HG02943 (cell line): ENCODE measurements around the gene NPTXR.

Experiments
- ATAC-seq: cut with Tn5 transposase; IDR thresholded peaks from one replicate; pipeline ENCODE4 v1.9.1; 2021; ENCODE audit warnings: mild to moderate bottlenecking, low read depth, moderate library complexity; ENCODE audit not compliant: unreplicated experiment

The NPTXR gene

GRCh38 chr22:38802671-38803121 is 41.1 kb downstream of the NPTXR start:
- no peak for ATAC-seq

- ATAC-seq = no peak
Measured at GRCh38 chr22:38799265-38800002, 44.4 kb downstream of the NPTXR start.

- no peak for ATAC-seq
Measured at GRCh38 chr22:38798496-38798895, 45.3 kb downstream of the NPTXR start.

GRCh38 chr22:38796262-38796957 is 47.4 kb downstream of the NPTXR start:
- ATAC-seq = no peak

DNA sequence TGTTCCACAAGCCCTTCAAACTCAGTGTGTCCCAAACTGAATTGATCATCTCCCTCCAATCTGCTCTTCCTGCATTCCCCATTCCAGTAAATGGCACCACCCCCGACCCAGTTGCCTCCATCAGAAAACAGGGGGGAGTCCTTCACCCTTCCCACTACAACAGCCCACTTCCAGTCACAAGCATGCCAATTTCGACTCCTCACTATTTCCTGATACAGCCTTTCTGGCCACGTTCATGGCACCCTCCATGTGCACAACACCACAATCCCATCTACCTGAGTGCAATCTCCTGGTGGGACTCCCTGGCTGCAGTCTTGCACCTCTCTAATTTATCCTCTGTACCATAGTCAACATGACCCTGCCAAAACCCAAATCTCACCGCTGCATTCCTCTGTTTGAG is 48.3 kb downstream of the NPTXR start:
- no peak for ATAC-seq

GRCh38 chr22:38793721-38794466 is 49.9 kb downstream of the NPTXR start, which contains the start of gene DNAL4:
Gene DNAL4, minus strand, starts transcription at chr22:38794143. Its CDS starts 11,412 bp downstream, at chr22:38782731.
- peak; percentile 96 for ATAC-seq

GRCh38 chr22:38793317-38793716 is 50.5 kb downstream of the NPTXR start:
- ATAC-seq = no peak

GRCh38 chr22:38792833-38793232 is 51.0 kb downstream of the NPTXR start:
- no peak for ATAC-seq

DNA sequence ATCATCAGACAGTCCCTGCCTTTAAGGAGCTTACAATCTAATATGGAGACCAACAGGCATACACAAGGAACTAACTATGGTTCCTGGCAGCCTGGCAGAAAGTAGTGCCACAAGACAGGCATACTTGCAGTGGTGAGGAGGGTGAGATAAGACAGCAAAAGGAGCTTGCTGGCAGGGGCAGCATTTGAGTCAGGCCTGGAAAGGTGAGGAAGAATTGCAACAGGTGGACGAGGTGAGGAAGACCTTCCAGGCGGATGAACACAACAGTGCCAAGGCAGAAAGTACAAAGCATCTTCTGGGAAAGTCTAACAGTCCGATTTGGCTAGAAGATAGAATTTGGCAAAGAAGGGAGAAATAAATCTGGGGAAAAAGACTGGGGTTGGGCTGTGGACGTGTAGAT is 54.2 kb downstream of the NPTXR start:
- no peak for ATAC-seq

DNA sequence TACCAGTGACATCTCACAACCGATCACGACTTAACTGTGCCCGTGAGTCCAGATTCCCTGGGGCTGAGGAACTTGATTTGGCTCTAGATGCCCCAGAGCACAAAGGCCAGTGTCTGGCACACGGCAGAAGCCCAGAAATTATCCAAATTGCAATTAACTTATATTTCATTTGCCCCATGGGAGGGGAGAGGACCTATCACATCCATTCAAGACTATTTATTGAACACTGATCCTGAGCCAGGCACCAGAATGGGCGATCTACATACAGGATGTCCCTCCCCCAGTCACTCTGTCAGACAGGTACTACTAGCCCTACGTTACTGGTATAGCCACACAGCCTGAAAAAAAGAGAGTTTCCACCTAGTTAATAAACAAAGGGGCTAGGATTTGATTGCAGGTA is 55.0 kb downstream of the NPTXR start:
- ATAC-seq = no peak

DNA sequence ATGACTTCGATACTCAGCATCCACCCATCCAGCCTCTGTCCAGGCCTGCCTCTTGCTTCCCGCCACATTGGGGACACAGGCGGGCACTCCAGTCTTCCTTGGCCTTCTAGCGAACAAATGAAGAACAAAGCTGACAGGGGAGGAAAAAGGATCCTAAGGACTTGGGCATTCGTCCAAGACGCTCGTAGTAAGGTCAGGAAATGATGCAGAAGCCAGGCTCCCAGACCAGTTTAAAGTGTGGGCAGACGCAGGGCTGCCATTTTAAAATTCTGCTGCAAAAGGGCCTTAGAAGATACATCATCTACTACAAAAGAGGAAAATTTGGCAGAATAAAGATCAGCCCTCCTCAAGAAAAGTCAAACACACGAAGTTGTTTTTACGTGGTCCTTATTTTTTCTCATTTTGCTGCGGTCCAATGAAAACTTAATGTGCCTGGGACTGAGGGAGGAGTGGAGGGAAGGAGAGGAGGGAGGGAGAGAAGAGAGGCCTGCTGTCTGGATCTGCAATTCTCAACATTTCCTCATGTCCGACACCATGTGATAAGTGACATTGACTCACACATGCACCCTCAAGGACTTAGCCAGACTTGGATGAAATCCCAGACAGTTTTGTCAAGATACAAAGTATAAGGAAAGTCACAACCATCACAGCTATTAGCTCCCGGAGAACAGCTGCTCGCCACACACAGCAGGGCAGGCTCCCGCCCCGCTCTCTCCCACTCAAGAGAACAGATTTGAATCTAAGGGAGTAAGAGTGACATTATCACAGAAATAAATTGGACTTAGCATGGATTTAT is 55.6 kb downstream of the NPTXR start:
- no peak for ATAC-seq

- ATAC-seq = no peak
Measured at GRCh38 chr22:38786631-38787030, 57.2 kb downstream of the NPTXR start.

GRCh38 chr22:38784856-38785255 is 59.0 kb downstream of the NPTXR start:
- no peak for ATAC-seq

DNA sequence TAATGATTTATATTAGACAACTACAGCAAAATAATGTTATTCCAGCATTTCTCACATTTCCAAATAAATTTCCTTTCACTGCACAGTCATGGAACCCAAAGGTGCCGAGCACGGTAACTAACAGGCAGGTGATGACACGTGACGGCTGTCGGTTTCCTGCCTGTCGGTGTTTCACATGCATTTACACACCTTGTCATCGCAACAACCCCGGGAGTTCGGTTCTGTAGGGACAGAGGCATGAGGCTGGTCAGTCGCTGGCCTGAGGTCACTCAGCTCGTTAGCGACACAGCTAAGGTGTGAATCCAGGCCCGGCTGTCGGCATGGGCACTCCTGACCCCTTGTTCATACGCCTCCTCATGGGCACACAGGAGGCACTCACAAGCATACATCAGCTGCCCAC is 59.8 kb downstream of the NPTXR start:
- no peak for ATAC-seq

DNA sequence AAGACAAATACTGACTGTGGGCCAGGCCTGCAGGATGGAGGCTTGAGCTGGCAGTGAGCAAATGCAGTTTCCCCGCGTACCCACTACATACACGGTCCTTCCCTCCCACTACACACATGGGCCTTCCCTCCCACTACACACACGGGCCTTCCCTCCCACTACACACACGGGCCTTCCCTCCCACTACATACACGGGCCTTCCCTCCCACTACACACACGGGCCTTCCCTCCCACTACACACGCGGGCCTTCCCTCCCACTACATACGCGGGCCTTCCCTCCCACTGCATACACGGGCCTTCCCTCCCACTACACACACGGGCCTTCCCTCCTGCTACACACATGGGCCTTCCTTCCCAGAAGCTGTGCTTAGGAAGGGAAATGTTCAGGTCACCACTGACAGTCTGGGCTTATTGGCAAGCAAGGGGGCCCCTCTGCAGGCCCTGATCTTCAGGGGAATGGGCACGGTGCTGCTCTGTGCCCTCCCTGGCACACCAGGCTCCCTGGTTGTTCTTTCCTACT is 60.7 kb downstream of the NPTXR start:
- no peak for ATAC-seq

DNA sequence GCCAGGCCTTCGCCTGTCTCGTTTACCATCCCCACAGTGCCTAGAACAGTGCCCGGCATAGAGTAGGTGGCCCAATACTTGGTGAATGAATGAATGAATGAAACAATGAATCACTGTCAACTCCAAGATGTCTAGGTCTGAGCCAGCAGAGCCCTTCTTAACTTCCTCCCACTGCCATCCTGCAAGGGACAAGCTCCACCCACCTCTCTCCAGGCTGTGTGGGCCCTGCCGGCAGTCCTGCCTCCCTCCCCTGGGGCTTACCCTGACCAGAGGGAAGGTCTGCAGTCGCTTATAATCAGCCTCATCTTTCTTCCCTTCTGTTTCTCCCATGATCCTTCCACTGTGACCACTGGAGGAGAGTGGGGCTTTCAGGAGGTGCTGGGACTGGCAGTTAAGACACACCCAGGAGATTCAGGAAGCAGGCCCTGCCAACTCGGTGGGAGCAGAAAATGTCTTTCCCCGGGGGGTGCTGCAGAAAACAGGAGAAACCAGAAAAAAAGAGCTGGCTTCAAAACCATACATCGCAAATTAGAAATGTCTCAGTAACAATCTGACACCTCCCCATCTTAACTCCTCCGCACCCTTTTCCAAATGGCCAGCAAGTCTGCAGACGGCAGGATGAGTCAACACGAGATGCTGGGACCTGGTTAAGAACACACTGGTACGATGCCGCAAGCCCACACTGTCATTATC is 61.3 kb downstream of the NPTXR start:
- ATAC-seq = no peak

- ATAC-seq = no peak
Measured at GRCh38 chr22:38781033-38781432, 62.8 kb downstream of the NPTXR start.

DNA sequence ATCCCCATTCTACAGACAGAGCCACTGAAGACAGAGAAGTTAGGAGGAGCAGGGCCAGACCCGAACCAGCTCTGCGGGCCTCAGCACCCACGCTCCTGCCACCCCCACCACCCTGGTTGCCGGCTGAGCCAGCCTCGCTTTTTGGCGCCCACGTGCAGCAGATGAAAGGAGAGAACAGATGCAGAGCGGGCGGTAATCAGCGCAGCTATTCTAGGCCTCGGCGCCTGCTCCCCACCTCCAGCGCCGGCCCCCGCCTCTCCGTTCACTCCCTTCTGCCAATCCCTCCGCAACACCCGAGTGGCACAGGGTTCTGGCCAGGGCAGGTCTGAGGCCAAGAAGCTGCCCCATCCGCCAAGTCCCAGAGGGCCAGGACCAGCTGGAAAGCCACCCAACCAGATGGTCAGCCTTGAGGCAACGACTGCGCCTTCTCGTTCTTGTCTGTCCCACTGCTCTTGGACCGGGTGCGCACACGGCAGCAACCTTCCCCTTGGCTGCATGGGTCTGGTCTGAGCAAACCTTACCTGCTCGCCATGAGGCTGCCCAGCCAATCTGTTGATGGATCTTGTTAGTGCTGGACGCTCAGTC is 66.6 kb downstream of the NPTXR start:
- no peak for ATAC-seq

DNA sequence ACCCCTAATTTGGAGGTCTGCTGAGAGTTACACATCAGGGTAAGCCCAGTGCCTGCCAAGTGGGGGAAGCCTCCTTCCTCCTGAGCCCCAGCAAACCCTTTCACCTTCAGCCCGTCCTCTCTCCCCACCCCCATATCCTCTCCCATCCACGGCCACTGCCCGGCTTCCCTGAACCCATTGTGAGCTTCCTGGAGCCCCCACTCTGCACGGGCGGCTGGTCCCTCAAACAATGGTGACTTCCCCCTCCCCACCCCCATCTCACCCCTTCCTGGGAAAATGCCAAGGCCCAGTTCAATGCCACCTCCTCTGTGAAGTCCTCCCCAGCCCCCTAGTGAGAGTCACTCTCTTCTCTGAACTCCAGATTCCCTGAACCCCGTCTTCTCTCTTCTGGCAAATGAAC is 67.7 kb downstream of the NPTXR start:
- no peak for ATAC-seq
